BLaER1 (cell line): ENCODE measurements around the gene EPB41L4A.
"Not testable (repeated sequence)": the region's sequence is repeated elsewhere in the genome, so short reads cannot be mapped to it uniquely, and the experiment has no call there.

Experiments used
- H3K27ac ChIP-seq: shearing (Covaris generic); formaldehyde crosslinking; 2 replicates; pipeline ENCODE4 v1.8.1; 2022
- H3K27me3 ChIP-seq: shearing (Covaris generic); formaldehyde crosslinking; 2 replicates; pipeline ENCODE4 v1.8.1; 2022
- H3K36me3 ChIP-seq: shearing (Covaris generic); formaldehyde crosslinking; 2 replicates; pipeline ENCODE4 v1.8.1; 2022
- H3K4me1 ChIP-seq: shearing (Covaris generic); formaldehyde crosslinking; 2 replicates; pipeline ENCODE4 v1.8.1; 2022
- H3K4me2 ChIP-seq: shearing (Covaris generic); formaldehyde crosslinking; 2 replicates; pipeline ENCODE4 v1.8.1; 2022
- H3K4me3 ChIP-seq: shearing (Covaris generic); formaldehyde crosslinking; 2 replicates; pipeline ENCODE4 v1.8.1; 2022
- H3K9ac ChIP-seq: shearing (Covaris generic); formaldehyde crosslinking; 2 replicates; pipeline ENCODE4 v1.8.1; 2022
- H3K9me3 ChIP-seq: shearing (Covaris generic); formaldehyde crosslinking; 2 replicates; pipeline ENCODE4 v1.8.1; 2022
- H4K20me1 ChIP-seq: shearing (Covaris generic); formaldehyde crosslinking; 2 replicates; pipeline ENCODE4 v1.8.1; 2022
- Cebpa-rat ChIP-seq: shearing (Covaris generic); IDR thresholded peaks from 2 replicates; pipeline ENCODE4 v1.8.1; 2022

The EPB41L4A gene, protein sequence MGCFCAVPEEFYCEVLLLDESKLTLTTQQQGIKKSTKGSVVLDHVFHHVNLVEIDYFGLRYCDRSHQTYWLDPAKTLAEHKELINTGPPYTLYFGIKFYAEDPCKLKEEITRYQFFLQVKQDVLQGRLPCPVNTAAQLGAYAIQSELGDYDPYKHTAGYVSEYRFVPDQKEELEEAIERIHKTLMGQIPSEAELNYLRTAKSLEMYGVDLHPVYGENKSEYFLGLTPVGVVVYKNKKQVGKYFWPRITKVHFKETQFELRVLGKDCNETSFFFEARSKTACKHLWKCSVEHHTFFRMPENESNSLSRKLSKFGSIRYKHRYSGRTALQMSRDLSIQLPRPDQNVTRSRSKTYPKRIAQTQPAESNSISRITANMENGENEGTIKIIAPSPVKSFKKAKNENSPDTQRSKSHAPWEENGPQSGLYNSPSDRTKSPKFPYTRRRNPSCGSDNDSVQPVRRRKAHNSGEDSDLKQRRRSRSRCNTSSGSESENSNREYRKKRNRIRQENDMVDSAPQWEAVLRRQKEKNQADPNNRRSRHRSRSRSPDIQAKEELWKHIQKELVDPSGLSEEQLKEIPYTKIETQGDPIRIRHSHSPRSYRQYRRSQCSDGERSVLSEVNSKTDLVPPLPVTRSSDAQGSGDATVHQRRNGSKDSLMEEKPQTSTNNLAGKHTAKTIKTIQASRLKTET

DNA sequence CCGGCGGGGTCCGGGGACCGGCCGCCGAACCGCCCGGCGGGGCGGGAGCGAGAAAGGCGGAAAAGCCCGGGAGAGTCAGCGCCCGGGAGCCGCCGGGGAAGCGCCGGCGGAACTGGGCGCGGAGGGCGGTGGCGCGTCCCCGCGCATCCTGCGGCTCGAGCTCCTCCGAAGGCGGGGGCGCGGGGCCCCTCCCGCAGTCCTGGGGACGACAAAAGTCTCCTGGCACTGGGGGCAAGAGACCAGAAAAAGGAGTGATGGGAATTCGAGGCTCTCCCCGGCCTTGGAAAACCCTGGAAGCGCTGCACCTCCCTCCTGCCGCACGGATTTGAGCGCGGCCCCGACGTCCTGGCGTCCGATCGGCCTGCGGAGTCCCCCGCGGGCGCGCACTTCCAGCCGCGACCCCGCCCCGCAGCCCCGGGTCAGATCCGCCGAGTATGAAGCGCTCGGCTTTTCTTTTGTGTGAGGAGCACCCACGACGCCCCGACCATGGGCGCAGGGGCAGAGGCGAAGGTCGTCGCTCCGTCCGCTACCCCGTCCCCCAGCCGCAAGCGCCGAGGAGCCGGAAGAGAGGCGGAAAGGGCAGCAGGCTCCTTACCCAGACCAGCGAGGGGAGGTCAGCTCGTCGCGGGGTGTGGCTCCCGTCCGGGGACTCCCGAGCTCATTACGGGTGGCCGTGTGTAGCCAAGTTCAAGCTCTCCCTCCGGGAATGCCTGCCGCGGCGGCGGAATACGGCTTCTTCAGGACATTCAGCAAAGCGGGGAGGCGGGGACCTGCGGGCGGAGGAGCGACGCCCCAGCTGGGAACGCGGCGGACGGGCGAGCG, at the start of gene EPB41L4A:
Gene EPB41L4A, minus strand, starts transcription at position 114 of the 822 bp plus-strand sequence. CDS start 238 bp downstream, outside the sequence.
- Histone ChIP-seq H3K4me1 (no peaks in the 10 kb centered on the region), H3K27me3 (peaks cover 27% of the 10 kb centered on the region), H3K9me3 (no peaks in the 10 kb centered on the region), H3K4me3 (peak within 1 kb of the TSS; percentile 77), H3K4me2 (peak within 1 kb of the TSS; percentile 89), H3K36me3 (no peaks in the 10 kb centered on the region), H3K9ac (peak within 1 kb of the TSS; percentile 49), H4K20me1 (no peaks in the 10 kb centered on the region), H3K27ac (no peak within 1 kb of the TSS)
- no peak for TF ChIP-seq Cebpa-rat

GRCh38 chr5:112467485-112467884, 48.4 kb upstream of the EPB41L4A start:
- Histone ChIP-seq H3K4me2 (no peak overlapping the region), H3K27me3 (no peaks in the 10 kb centered on the region), H3K4me1 (no peaks in the 10 kb centered on the region), H3K9me3 (peaks cover 13% of the 10 kb centered on the region; the same call in 1 of the 2 replicates), H3K36me3 (no peaks in the 10 kb centered on the region), H4K20me1 (no peaks in the 10 kb centered on the region), H3K27ac (no peak overlapping the region), H3K4me3 (no peak overlapping the region), H3K9ac (no peak overlapping the region)
- TF ChIP-seq Cebpa-rat = no peak

GRCh38 chr5:112466261-112466660, 47.2 kb upstream of the EPB41L4A start:
- not testable (repeated sequence) for H3K27ac ChIP-seq, H3K9ac ChIP-seq, H3K27me3 ChIP-seq, H3K4me3 ChIP-seq, H3K4me2 ChIP-seq, H3K4me1 ChIP-seq, H3K36me3 ChIP-seq, H4K20me1 ChIP-seq
- H3K9me3 ChIP-seq = peaks cover 13% of the 10 kb centered on the region; the same call in 1 of the 2 replicates

GRCh38 chr5:112447187-112447760, 28.2 kb upstream of the EPB41L4A start:
- H3K4me1 ChIP-seq, H3K9me3 ChIP-seq, H3K27me3 ChIP-seq, H4K20me1 ChIP-seq, H3K4me3 ChIP-seq, H3K36me3 ChIP-seq, H3K9ac ChIP-seq, H3K27ac ChIP-seq, H3K4me2 ChIP-seq: not testable (repeated sequence)

DNA sequence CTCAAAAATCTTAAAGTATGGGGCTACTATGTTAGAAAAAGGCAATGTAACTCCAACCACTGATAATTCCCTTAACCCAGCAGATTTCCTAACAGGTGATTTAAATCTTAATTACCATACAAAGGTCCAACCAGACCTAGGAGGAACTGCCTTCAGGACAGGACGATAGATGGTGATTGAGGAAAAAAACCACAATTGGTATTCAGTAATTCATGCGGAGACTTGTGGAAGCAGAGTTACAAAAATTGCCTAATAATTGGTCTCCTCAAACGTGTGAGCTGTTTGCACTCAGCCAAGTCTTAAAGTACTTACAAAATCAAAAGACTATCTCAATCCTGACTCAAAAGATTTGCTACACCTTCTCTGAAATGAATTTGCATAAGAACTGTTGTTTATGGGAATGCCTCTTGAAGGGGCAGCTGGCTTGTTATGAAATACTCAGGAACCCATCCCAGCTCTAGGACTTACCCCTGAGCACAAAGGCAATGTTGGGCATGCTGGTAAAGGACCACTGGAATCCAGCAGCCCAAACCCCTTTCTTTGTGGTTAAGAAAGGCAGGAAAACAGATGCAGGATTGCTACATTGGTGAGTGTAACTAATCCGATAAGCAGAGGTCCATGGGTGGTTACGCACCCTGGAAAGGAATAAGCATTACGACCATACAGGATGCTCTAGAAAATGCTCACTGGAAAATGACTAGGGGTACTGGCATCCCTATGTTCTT, 26.7 kb upstream of the EPB41L4A start:
- no peaks in the 10 kb centered on the region for H4K20me1 ChIP-seq
- H3K4me1 ChIP-seq = no peaks in the 10 kb centered on the region
- no peak for TF ChIP-seq Cebpa-rat
- no peak overlapping the region for H3K9ac ChIP-seq
- no peaks in the 10 kb centered on the region for H3K27me3 ChIP-seq
- no peak overlapping the region for H3K27ac ChIP-seq
- H3K4me2 ChIP-seq = no peak overlapping the region
- peaks cover 3% of the 10 kb centered on the region for H3K9me3 ChIP-seq
- no peaks in the 10 kb centered on the region for H3K36me3 ChIP-seq
- no peak overlapping the region for H3K4me3 ChIP-seq

DNA sequence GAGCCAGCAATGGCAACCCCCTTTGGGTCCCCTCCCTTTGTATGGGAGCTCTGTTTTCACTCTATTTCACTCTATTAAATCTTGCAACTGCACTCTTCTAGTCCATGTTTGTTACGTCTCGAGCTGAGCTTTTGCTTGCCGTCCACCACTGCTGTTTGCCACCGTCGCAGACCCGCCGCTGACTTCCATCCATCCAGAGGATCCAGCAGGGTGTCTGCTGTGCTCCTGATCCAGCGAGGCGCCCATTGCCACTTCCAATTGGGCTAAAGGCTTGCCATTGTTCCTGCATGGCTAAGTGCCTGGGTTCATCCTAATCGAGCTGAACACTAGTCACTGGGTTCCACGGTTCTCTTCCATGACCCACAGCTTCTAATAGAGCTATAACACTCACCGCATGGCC, 24.9 kb upstream of the EPB41L4A start:
- not testable (repeated sequence) for H3K4me3 ChIP-seq, H3K27me3 ChIP-seq, H3K27ac ChIP-seq, H3K36me3 ChIP-seq, H3K4me1 ChIP-seq, H3K9me3 ChIP-seq, H3K9ac ChIP-seq, H4K20me1 ChIP-seq, H3K4me2 ChIP-seq

GRCh38 chr5:112440031-112440430, 21.0 kb upstream of the EPB41L4A start:
- peaks cover 12% of the 10 kb centered on the region for H3K4me1 ChIP-seq
- no peaks in the 10 kb centered on the region for H4K20me1 ChIP-seq
- no peak overlapping the region for H3K4me3 ChIP-seq
- H3K36me3 ChIP-seq = no peaks in the 10 kb centered on the region
- H3K9ac ChIP-seq = no peak overlapping the region
- H3K27me3 ChIP-seq = no peaks in the 10 kb centered on the region
- peaks cover 8% of the 10 kb centered on the region for H3K9me3 ChIP-seq
- TF ChIP-seq Cebpa-rat = no peak
- no peak overlapping the region for H3K27ac ChIP-seq
- no peak overlapping the region for H3K4me2 ChIP-seq

DNA sequence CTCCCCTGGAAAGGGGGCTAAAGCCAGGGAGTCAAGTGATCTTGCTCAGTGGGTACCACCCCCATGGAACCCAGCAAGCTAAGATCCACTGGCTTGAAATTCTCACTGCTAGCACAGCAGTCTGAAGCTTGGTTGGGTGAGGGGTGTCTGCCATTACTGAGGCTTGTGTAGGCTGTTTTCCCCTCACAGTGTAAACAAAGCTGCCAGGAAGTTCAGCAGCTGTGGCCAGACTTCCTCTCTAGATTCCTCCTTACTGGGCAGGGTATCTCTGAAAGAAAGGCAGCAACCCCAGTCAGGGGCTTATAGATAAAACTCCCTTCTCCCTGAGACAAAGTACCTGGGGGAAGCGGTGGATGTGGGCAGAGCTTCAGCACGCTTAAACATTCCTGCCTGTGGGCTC, 17.1 kb upstream of the EPB41L4A start:
- Histone ChIP-seq H3K27ac (peak overlapping the region; percentile 62), H3K9ac (no peak overlapping the region), H3K27me3 (no peaks in the 10 kb centered on the region), H3K4me3 (no peak overlapping the region), H3K4me2 (peak overlapping the region; percentile 65), H3K36me3 (no peaks in the 10 kb centered on the region), H4K20me1 (no peaks in the 10 kb centered on the region), H3K9me3 (peaks cover 8% of the 10 kb centered on the region), H3K4me1 (peaks cover 12% of the 10 kb centered on the region)
- TF ChIP-seq Cebpa-rat = no peak

GRCh38 chr5:112434641-112435040, 15.6 kb upstream of the EPB41L4A start:
- TF ChIP-seq Cebpa-rat = no peak
- no peaks in the 10 kb centered on the region for H3K9me3 ChIP-seq
- no peak overlapping the region for H3K27ac ChIP-seq
- no peak overlapping the region for H3K4me2 ChIP-seq
- H3K36me3 ChIP-seq = no peaks in the 10 kb centered on the region
- no peak overlapping the region for H3K4me3 ChIP-seq
- no peak overlapping the region for H3K9ac ChIP-seq
- no peaks in the 10 kb centered on the region for H4K20me1 ChIP-seq
- H3K27me3 ChIP-seq = no peaks in the 10 kb centered on the region
- peaks cover 12% of the 10 kb centered on the region for H3K4me1 ChIP-seq

- H3K4me2 ChIP-seq, H3K9me3 ChIP-seq, H3K27ac ChIP-seq, H3K9ac ChIP-seq, H4K20me1 ChIP-seq, H3K36me3 ChIP-seq, H3K4me3 ChIP-seq, H3K4me1 ChIP-seq, H3K27me3 ChIP-seq: not testable (repeated sequence)
These were observed 7.1 kb upstream of the EPB41L4A start for GRCh38 chr5:112426202-112426601.
